Effector memory CD4-positive, alpha-beta T cell (primary cell): ENCODE measurements around the gene CCDC180.

ENCODE experiments used
- DNase-seq, 3 donors: peaks; one replicate each; pipeline ENCODE4 v3.0.0-alpha.2; 2020
- H3K27ac ChIP-seq: 2 replicates; pipeline ENCODE4 v1.7.0; 2013; ENCODE audit warnings: mild to moderate bottlenecking, low read length, moderate library complexity; ENCODE audit not compliant: insufficient read depth, poor library complexity, severe bottlenecking
- H3K27me3 ChIP-seq: replicated peaks from 2 replicates; pipeline ENCODE4 v1.7.0; 2013; ENCODE audit warnings: mild to moderate bottlenecking, low read length; ENCODE audit not compliant: insufficient read depth, control insufficient read depth, poor library complexity, severe bottlenecking
- H3K36me3 ChIP-seq: 2 replicates; pipeline ENCODE4 v1.7.0; 2013; ENCODE audit warnings: mild to moderate bottlenecking, low read length, moderate library complexity; ENCODE audit not compliant: control insufficient read depth, insufficient read depth
- H3K4me1 ChIP-seq: 2 replicates; pipeline ENCODE4 v1.7.0; 2013; ENCODE audit warnings: low read length, mild to moderate bottlenecking; ENCODE audit not compliant: control insufficient read depth, insufficient read depth, poor library complexity, severe bottlenecking
- H3K4me3 ChIP-seq: 2 replicates; pipeline ENCODE4 v1.7.0; 2013; ENCODE audit warnings: low read length, low read depth, mild to moderate bottlenecking; ENCODE audit not compliant: insufficient read depth, poor library complexity, severe bottlenecking
- H3K9me3 ChIP-seq: 2 replicates; pipeline ENCODE4 v1.7.0; 2013; ENCODE audit warnings: mild to moderate bottlenecking, low read length, moderate library complexity; ENCODE audit not compliant: control insufficient read depth

Gene CCDC180

DNA sequence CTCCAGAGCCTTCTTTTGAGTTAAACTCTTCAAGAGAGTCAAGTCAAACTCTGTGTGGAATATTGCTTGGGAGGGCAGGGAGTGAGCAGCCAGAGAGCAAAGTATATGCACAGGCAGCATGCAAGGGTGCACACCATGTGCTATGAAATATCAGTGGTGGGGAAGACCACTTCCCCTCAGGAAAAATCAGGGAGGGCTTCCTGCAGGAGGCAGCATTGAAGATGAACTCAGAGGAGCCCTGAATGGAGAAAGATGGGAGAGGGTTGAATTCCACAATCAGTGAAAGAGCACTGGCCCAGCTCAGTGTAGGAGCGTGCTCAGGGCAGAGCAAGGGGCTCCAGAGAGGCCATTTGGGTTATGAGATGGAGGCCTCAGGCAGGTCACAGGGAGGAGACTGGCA lies 41.9 kb downstream of the CCDC180 start:
- peaks cover 5% of the 10 kb centered on the region for H3K36me3 ChIP-seq
- no peak for DNase-seq
- H3K27ac ChIP-seq = no peak overlapping the region
- H3K4me3 ChIP-seq = no peak overlapping the region
- no peaks in the 10 kb centered on the region for H3K9me3 ChIP-seq
- H3K4me1 ChIP-seq = no peaks in the 10 kb centered on the region
- no peaks in the 10 kb centered on the region for H3K27me3 ChIP-seq

DNA sequence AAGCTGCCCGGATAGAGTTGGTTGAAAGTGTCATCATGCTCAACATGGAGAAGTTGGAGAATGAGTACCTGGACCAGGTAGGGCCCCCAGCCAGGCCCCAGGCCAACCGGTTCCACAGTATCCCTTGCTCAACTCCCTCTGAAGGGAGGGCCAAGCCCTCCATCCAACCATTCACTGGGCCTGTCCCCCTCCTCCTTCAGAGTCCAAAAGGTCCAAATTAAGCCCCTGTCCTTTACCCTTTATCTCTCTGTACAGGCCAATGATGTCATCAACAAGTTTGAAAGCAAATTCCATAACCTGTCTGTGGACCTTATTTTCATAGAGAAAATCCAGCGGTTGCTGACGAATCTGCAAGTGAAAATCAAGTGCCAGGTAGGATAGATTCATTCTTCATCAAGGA lies 47.2 kb downstream of the CCDC180 start:
- H3K9me3 ChIP-seq = no peaks in the 10 kb centered on the region
- no peaks in the 10 kb centered on the region for H3K4me1 ChIP-seq
- H3K27me3 ChIP-seq = no peaks in the 10 kb centered on the region
- no peak overlapping the region for H3K27ac ChIP-seq
- no peak overlapping the region for H3K4me3 ChIP-seq
- no peaks in the 10 kb centered on the region for H3K36me3 ChIP-seq
- no peak for DNase-seq

DNA sequence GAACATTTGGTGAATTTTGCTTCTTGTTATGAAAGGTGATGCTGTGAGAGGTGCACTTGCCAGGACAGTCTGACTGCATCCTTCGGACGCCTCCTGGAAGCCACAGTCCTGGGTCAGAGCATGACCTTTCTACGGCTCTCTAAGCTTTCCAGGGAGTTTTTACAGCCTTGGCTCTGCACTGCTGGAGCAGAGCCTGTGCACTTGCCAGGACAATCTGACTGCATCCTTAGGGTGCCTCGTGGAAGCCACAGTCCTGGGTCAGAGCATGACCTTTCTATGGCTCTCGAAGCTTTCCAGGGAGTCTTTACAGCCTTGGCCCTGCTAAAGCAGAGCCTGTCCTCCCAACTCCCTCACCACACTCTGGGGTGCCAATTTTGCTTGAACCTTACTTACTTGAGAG lies 49.6 kb downstream of the CCDC180 start:
- no peak overlapping the region for H3K4me3 ChIP-seq
- H3K36me3 ChIP-seq = no peaks in the 10 kb centered on the region
- H3K4me1 ChIP-seq = no peaks in the 10 kb centered on the region
- no peaks in the 10 kb centered on the region for H3K27me3 ChIP-seq
- H3K9me3 ChIP-seq = no peaks in the 10 kb centered on the region
- no peak overlapping the region for H3K27ac ChIP-seq
- no peak for DNase-seq
